HG02943 (cell line): Measurements from ENCODE around the gene NADK.
"Not testable (repeated sequence)": the region's sequence is repeated elsewhere in the genome, so short reads cannot be mapped to it uniquely, and the experiment has no call there.

Experiments used
- ATAC-seq: cut with Tn5 transposase; IDR thresholded peaks from one replicate; pipeline ENCODE4 v1.9.1; 2021; ENCODE audit warnings: mild to moderate bottlenecking, low read depth, moderate library complexity; ENCODE audit not compliant: unreplicated experiment

NADK gene

GRCh38 chr1:1752636-1753606, 25.3 kb downstream of the NADK start:
- no peak for ATAC-seq

GRCh38 chr1:1752190-1752589, 26.1 kb downstream of the NADK start:
- no peak for ATAC-seq

- not testable (repeated sequence) for ATAC-seq
These were observed 28.3 kb downstream of the NADK start for GRCh38 chr1:1749941-1750340.

- no peak for ATAC-seq
These were observed 29.5 kb downstream of the NADK start for GRCh38 chr1:1748686-1749321.

GRCh38 chr1:1746566-1746909, 31.7 kb downstream of the NADK start:
- peak; percentile 73 for ATAC-seq

- ATAC-seq: peak; percentile 51
These were observed 32.4 kb downstream of the NADK start for GRCh38 chr1:1745651-1746565.

- not testable (repeated sequence) for ATAC-seq
These were observed 35.7 kb downstream of the NADK start for GRCh38 chr1:1742529-1742928.

- not testable (repeated sequence) for ATAC-seq
These were observed 37.3 kb downstream of the NADK start for GRCh38 chr1:1741013-1741412.

GRCh38 chr1:1738799-1739337, 39.4 kb downstream of the NADK start:
- ATAC-seq: not testable (repeated sequence)

GRCh38 chr1:1737675-1738590, 40.3 kb downstream of the NADK start:
- ATAC-seq: not testable (repeated sequence)

- no peak for ATAC-seq
These were observed 45.9 kb downstream of the NADK start for GRCh38 chr1:1732381-1732780.

- ATAC-seq: no peak
These were observed 47.4 kb downstream of the NADK start for GRCh38 chr1:1730870-1731269.

GRCh38 chr1:1730230-1730629, 48.0 kb downstream of the NADK start:
- not testable (repeated sequence) for ATAC-seq

- ATAC-seq: not testable (repeated sequence)
These were observed 49.0 kb downstream of the NADK start for GRCh38 chr1:1729116-1729816.

GRCh38 chr1:1728308-1729005, 49.8 kb downstream of the NADK start:
- not testable (repeated sequence) for ATAC-seq

- ATAC-seq: not testable (repeated sequence)
These were observed 51.1 kb downstream of the NADK start for GRCh38 chr1:1727131-1727651.

GRCh38 chr1:1726088-1726487, 52.2 kb downstream of the NADK start:
- not testable (repeated sequence) for ATAC-seq
